Neural crest cell (in vitro differentiated cells): ENCODE results near the gene PCCA. TPM values are rescaled to one million over a fixed set of nuclear protein-coding genes. Genes with fewer than 3 reads are reported as not detected.

Experiments used
- DNase-seq: peaks from one replicate; pipeline ENCODE4 v3.0.0; 2021; ENCODE audit warnings: low read depth, mixed read lengths, low spot score
- H3K27ac Mint-ChIP-seq: one replicate; pipeline ENCODE4 v1.8.0; 2021; ENCODE audit warnings: mild to moderate bottlenecking, mixed read lengths; ENCODE audit not compliant: unreplicated experiment
- H3K27me3 Mint-ChIP-seq: 2 replicates; pipeline ENCODE4 v1.8.0; 2021; ENCODE audit warnings: low read depth, mild to moderate bottlenecking, mixed read lengths
- H3K36me3 Mint-ChIP-seq: 2 replicates; pipeline ENCODE4 v1.8.0; 2021; ENCODE audit warnings: low read depth, mild to moderate bottlenecking, mixed read lengths
- H3K4me1 Mint-ChIP-seq: 2 replicates; pipeline ENCODE4 v1.8.0; 2021; ENCODE audit warnings: mixed read lengths
- H3K4me3 Mint-ChIP-seq: one replicate; pipeline ENCODE4 v1.8.0; 2021; ENCODE audit warnings: mild to moderate bottlenecking, mixed read lengths
- H3K9me3 Mint-ChIP-seq: 2 replicates; pipeline ENCODE4 v1.8.0; 2021; ENCODE audit warnings: mixed read lengths
- total RNA-seq: library from RNA; stranded (reverse); gene quantifications from 2 replicates; pipeline ENCODE4 v1.2.1, GENCODE V29; 2021
- TF ChIP-seq, protein P1 (sequence below): fragments of 200-600 bp; sonication (generic); conservative IDR thresholded peaks from 2 replicates; pipeline ENCODE4 v1.5.0; 2021; ENCODE audit warnings: antibody characterized with exemption, mild to moderate bottlenecking

PCCA gene
- total RNA-seq, 1 donor from 2014 or later: 40.6 TPM

GRCh38 chr13:100483841-100484381 lies 395.0 kb downstream of the PCCA start:
- H3K27ac Mint-ChIP-seq: no peak overlapping the region
- TF ChIP-seq, protein P1, sequence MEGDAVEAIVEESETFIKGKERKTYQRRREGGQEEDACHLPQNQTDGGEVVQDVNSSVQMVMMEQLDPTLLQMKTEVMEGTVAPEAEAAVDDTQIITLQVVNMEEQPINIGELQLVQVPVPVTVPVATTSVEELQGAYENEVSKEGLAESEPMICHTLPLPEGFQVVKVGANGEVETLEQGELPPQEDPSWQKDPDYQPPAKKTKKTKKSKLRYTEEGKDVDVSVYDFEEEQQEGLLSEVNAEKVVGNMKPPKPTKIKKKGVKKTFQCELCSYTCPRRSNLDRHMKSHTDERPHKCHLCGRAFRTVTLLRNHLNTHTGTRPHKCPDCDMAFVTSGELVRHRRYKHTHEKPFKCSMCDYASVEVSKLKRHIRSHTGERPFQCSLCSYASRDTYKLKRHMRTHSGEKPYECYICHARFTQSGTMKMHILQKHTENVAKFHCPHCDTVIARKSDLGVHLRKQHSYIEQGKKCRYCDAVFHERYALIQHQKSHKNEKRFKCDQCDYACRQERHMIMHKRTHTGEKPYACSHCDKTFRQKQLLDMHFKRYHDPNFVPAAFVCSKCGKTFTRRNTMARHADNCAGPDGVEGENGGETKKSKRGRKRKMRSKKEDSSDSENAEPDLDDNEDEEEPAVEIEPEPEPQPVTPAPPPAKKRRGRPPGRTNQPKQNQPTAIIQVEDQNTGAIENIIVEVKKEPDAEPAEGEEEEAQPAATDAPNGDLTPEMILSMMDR: no peak
- H3K4me3 Mint-ChIP-seq: no peak overlapping the region
- DNase-seq: no peak
- peaks cover 27% of the 10 kb centered on the region for H3K4me1 Mint-ChIP-seq
- H3K27me3 Mint-ChIP-seq: no peaks in the 10 kb centered on the region
- H3K36me3 Mint-ChIP-seq: no peaks in the 10 kb centered on the region
- H3K9me3 Mint-ChIP-seq: no peaks in the 10 kb centered on the region

DNA sequence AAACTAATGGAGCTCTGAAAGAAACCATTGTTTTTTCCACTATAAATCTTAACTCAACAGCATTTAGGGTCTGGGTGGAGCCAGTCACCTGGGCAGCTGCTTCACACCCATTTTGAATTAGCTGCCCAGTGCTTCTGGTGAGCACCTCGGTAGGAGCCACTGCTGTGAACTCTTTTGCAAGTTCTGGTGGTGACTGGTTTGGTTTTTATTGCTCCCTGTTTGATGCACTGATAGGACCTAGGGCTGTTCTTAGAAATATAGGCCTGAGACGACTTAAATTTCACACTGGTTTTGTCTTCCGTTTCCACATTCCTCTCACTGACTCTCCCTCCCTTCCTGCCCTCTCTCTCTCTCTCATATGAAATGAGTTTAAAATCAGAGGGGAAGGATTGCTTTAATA lies 395.8 kb downstream of the PCCA start:
- no peak for DNase-seq
- TF ChIP-seq, protein P1: no peak
- no peaks in the 10 kb centered on the region for H3K27me3 Mint-ChIP-seq
- H3K4me3 Mint-ChIP-seq: no peak overlapping the region
- H3K27ac Mint-ChIP-seq: no peak overlapping the region
- H3K4me1 Mint-ChIP-seq: peaks cover 27% of the 10 kb centered on the region
- no peaks in the 10 kb centered on the region for H3K9me3 Mint-ChIP-seq
- no peaks in the 10 kb centered on the region for H3K36me3 Mint-ChIP-seq

DNA sequence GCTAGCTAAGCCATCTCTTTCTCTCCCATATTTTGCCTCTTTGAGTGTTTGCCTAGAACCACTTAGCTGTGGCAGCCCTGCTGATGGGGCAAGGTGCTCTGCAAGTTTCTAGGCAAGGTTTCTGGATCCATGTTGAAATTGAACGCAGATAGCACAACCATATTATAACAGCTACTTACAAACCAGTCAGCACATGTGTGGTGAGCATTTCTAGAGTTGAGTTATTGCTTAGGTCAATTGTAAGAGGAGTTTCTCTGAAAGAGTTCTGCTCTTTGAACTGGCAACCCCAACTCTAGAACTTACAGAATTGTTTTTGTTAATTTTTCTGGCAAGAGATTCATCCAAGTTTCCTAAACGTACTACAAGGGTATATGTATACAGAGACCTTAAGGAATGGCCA lies 396.4 kb downstream of the PCCA start:
- no peak overlapping the region for H3K27ac Mint-ChIP-seq
- TF ChIP-seq, protein P1: no peak

GRCh38 chr13:100490692-100491091 lies 401.8 kb downstream of the PCCA start:
- no peak overlapping the region for H3K4me3 Mint-ChIP-seq
- no peaks in the 10 kb centered on the region for H3K9me3 Mint-ChIP-seq

More for the DNA sequence above, 396.4 kb downstream of the PCCA start:
- Mint-ChIP-seq H3K4me3 (no peak overlapping the region), H3K4me1 (peaks cover 25% of the 10 kb centered on the region), H3K27me3 (no peaks in the 10 kb centered on the region), H3K36me3 (no peaks in the 10 kb centered on the region), H3K9me3 (no peaks in the 10 kb centered on the region)
- no peak for DNase-seq

DNA sequence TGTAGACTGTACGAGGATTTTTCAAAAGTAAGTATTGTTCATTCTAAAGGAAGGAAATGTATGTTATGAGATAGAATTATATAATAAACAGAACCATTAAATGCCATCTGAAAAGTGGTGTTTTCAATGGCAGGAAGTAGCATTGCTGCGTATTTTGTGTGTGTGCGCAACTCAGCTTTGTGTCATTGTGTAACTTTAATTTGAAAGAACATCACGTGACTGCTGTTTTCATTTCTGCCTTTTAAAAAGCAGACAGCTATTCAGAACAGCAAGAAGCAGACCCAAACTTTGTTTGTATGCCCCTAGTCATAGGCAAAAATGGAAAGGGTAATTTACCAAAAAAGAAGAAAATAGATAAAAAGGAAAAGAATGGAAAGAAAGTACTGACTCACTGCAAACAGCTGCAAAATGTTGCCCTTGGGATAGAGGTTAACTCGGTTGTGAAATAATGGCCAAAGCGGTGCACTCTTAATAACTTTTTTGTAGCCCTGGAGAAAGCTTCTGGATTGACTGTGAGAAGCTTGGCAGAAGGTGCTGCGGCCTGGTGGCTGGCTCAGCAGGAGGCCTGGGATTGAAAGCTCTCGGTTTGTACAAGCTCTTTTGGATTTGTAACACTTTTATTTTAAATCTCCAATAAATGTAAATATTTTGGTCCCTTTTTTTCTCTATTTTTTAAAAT lies 402.4 kb downstream of the PCCA start:
- TF ChIP-seq, protein P1: no peak
- no peaks in the 10 kb centered on the region for H3K9me3 Mint-ChIP-seq
- H3K4me3 Mint-ChIP-seq: no peak overlapping the region
- peaks cover 19% of the 10 kb centered on the region for H3K4me1 Mint-ChIP-seq
- H3K36me3 Mint-ChIP-seq: peaks cover 10% of the 10 kb centered on the region
- H3K27ac Mint-ChIP-seq: no peak overlapping the region
- DNase-seq: no peak
- no peaks in the 10 kb centered on the region for H3K27me3 Mint-ChIP-seq

More at GRCh38 chr13:100490692-100491091, 401.8 kb downstream of the PCCA start:
- Mint-ChIP-seq H3K27me3 (no peaks in the 10 kb centered on the region), H3K27ac (no peak overlapping the region), H3K4me1 (peaks cover 19% of the 10 kb centered on the region), H3K36me3 (peaks cover 8% of the 10 kb centered on the region)
- no peak for DNase-seq
- TF ChIP-seq, protein P1: no peak
